A549 (cell line): ENCODE measurements around the gene FDXACB1.

Experiments used
- BCL3 ChIP-seq: fragments of >200 bp; sonication (Bioruptor Twin); formaldehyde crosslinking; IDR thresholded peaks from 3 replicates; pipeline ENCODE4 v1.6.1; 2016
- CEBPB ChIP-seq, 2 experiments: fragments of >200 bp in 1 of 2; sonication (Bioruptor Twin) in 1 of 2; formaldehyde crosslinking in 1 of 2; IDR thresholded peaks; 2 replicates each; pipeline ENCODE4 v1.6.1; 2012 to 2016
- CTCF ChIP-seq: fragments of >200 bp; sonication (Bioruptor Twin); formaldehyde crosslinking; IDR thresholded peaks from 3 replicates; pipeline ENCODE4 v1.5.1; 2016
- HES2 ChIP-seq: fragments of >200 bp; sonication (Bioruptor Twin); formaldehyde crosslinking; IDR thresholded peaks from 2 replicates; pipeline ENCODE4 v1.6.1; 2016
- POLR2A ChIP-seq: IDR thresholded peaks from 2 replicates; pipeline ENCODE4 v1.6.1; 2012; ENCODE audit warnings: mild to moderate bottlenecking, low read length
- RARB ChIP-seq: fragments of 250-450 bp; sonication (Bioruptor Pico); IDR thresholded peaks from 2 replicates; pipeline ENCODE4 v1.8.0; 2021; ENCODE audit warnings: mild to moderate bottlenecking, moderate library complexity
- RFX5 ChIP-seq: fragments of 450-650 bp; IDR thresholded peaks from 2 replicates; pipeline ENCODE4 v1.7.1; 2014; ENCODE audit warnings: antibody characterized with exemption, mild to moderate bottlenecking, moderate library complexity

GRCh38 chr11:111841370-111842053 lies 37.5 kb downstream of the FDXACB1 start:
- peak; percentile 85 for TF ChIP-seq CTCF
- TF ChIP-seq POLR2A = no peak
- TF ChIP-seq RARB (CRISPR knock-in tag) = no peak
- no peak for TF ChIP-seq CEBPB (IDR thresholded peaks at IDR 0.05)
- TF ChIP-seq BCL3 = no peak
- TF ChIP-seq RFX5 = no peak
- TF ChIP-seq HES2 = no peak
